ENCODE measurements around the gene FMNL2.
"Not testable (repeated sequence)": the region's sequence is repeated elsewhere in the genome, so short reads cannot be mapped to it uniquely, and the experiment has no call there.

The FMNL2 gene

DNA sequence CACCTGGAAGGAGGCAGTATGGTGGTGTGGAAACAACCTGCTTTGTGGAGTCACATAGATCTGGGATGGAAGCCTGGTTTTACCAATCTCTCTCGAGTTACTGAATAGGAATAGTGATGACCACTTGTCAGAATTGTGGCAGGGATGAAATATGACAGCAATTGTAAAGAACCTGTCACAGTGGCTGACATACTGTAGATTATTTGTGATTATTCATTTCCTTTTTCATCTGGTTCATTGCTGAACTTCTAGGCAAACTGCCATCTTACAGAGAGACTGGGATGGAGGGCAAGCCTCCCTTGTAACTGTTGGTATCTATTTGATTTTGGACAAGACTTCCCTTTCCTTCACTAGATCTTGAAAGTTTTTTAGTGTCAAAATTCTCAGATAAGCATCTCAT, 42.0 kb downstream of the FMNL2 start:
- no peak for DNase-seq

DNA sequence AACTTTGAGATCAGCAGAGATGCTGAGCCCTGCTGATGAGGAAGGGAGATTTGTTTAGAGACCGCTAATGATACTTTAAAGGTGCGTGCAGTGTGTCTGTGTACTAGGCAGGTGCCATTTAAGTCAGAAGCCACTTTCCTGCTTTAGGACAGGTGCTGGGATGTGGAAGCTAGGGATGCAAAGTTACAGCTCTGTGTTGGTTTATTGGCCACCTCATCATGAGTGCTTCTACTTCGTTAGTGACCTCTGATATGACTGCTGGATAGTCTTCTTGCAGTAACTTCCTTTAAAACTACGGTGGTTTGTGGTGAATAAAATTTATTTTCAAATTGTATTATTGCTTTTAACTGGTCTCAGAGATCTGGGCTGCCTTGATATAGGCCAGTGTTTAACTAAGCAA, 44.1 kb downstream of the FMNL2 start:
- DNase-seq = no peak

DNA sequence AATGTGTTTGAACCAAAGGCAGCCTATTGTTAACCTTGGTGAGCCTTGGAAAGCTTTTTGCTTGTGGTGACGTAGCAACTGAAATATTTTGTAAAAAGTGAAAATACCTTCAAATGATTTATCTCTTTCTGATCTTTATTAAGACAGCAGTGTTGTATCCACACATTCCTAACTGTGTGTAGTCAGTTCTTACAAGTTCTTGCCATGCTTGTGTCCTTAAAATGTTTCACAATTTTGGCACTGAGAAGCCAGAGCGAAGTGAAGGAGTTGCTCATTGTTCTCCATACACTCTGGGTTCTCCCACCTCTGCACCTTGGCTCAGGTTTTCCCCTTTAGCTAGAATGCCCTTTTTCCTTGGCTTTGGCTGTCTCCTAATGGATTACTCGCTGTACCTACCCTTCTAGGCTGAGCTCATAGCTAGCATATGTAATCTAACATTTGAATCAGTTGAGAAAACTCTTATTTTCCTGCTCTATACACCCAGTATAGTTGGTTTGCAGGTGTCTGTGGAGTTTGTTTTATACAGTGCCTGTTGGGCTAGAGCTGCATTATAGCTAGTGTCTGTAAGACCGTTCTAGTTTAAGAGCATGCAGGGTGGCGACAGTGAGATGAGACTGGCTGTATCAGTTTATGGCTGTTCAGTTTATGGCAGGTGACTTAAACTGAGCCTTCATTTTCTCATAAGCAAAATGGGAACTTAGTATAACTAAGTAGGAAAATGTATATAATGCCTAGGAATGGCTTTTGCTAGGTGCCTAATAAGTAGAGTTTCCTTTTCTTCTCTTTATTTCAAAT, 45.5 kb downstream of the FMNL2 start:
- DNase-seq = no peak

DNA sequence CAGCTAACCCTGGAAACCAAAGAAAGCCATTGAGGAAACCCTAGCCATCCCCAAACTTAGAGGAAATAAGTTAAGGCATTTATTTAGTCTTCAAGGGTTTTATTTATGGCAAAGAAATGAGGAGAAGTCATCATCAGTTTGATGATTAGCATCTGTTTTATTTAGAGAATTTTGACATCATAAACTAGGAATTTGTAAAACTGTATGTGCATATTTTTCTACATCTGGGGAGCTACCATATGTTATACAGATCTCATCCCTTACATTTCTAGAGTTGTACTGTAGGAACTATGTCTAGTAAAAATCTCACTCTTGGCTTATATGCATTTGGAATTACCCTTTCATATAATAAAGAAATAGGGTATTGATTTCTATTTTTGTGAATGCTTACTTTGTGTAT, 48.7 kb downstream of the FMNL2 start:
- DNase-seq = no peak

DNA sequence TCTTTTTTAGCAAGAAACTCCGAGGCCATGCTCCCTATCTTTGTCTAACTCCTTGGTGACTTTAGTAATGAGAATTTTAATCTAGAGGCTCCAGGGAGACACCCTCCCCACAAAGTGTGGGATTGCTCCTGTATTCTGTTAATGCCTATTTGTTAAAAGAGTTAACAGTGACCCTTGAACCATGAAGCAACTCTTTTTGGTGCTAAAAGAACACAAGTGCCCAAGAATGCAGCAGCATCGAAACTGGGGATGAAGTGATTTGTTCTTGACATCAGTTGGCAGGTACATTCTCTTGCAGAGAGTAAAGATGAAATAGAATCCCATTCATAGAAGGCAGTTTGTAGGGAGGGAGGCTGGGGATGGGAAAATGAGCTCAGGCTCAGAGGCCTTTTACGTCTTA, 50.0 kb downstream of the FMNL2 start:
- no peak for DNase-seq

DNA sequence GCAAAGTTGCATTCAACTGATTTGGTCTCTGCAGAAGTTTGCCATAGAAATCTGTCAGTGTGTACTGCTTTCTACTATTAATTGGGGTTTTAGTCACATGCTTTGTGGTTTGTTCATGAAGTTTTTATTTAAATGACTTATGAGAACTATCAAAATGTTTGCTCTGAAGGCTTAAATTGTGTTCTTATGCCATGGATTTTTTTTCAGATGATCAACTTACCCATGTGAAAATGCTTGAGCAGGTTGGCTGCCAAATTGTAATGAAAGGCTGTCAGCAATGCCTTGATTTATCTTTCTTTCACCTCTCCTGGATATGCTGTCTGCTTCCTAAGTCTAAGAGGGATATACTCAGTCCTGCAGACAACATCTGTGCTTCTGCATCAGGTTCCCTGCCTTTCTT, 50.7 kb downstream of the FMNL2 start:
- DNase-seq = no peak

DNA sequence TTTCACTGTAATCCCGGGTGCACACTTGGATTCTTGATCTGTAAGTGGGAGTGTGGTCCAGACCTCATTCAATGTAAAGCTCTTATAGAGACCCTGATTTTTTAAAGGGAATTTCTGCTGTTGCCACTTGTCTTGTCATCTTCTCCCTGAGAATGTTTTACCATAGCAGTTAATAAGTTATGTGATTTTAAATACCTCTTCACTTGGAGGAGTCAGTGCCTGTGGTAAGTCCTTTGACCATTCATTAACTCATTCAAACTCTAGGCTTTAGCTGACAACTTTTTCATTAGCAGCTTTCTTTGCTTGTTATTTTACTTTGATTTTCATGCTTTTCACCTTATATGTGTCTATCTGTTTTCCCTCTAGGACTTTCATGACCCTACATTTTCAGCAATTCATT, 51.3 kb downstream of the FMNL2 start:
- no peak for DNase-seq

DNA sequence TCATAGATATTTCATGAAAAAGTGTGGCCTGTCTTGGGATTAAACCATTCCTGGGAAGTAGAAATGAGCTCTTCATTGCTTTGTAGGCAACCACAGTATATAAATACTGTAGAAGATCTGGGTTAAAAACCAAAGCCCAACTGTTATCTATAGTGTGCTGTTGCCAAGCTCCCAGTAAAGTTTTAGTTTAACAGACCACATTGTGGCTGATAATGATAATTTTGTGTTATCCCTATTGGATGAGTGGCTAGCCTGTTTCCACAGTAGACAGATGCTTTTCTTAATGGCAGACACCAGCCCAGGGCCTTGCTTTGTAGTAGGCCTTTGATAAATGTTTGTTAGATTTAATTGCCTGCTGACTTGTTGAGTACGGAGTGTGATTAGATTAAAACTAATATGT, 52.1 kb downstream of the FMNL2 start:
- DNase-seq = no peak

DNA sequence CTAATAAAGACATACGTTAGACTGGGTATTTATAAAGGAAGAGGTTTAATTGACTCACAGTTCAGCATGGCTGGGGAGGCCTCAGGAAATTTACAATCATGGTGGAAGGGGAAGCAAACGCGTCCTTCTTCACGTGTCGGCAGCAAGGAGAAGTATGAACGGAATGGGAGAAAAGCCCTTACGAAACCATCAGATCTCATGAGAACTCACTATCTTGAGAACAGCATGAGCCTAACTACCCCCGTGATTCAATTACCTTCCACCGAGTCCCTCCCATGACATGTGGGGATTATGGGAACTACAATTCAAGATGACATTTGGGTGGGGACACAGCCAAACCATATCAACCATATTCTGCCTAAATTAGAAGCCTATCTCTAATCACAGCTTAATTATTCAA, 53.3 kb downstream of the FMNL2 start:
- not testable (repeated sequence) for DNase-seq

DNA sequence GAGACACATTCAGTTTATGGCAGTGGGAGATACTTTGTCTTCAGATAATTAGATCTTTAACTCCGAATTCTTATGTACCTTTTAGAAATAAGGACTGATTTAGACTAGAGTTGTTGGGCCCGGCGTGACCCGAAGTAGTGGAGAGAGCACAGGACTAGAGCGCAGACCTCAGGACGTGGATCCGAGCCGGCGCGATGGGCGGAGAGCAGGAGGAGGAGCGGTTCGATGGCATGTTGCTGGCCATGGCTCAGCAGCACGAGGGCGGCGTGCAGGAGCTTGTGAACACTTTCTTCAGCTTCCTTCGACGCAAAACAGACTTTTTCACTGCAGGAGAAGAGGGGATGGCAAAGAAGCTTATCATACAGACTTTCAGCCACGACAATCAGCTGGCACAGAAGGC, 54.5 kb downstream of the FMNL2 start:
- DNase-seq = no peak

DNA sequence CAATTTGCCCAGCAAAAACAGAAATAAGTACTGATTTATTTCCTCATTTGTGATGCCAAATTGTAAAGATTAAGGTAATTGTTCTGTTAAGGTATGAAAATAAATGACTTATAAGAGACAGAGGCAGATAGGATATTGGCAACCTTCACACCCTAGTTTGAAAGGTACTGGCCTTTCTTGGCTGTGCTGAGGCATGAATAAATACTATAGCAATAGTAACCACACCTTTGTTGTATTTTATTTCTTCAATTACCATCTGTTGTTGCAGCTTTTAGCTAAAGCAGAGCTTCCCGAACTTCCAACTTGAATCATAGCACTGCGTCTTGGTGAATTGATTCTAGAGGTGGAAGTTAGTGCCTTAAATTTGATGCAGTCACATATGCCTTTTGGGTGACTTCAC, 55.9 kb downstream of the FMNL2 start:
- no peak for DNase-seq

DNA sequence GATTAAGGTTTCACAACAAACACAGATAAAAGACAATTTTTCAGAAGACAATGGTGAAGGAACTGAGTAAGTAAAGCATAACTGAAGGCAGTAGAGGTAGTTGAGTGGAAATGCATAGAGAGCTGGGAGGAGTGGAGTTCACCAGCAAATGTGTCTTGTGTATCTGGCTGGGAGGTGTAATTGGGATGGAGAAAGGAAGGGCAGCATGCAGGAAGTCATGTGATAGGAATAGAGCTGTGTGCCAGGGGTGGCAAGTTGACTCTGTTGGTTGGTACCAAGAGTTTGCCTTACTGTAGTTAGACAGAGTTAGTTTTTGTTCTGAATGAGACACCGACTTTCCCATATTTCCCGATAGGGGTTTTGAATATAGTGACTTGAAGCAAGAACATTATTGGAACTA, 56.3 kb downstream of the FMNL2 start:
- no peak for DNase-seq

DNA sequence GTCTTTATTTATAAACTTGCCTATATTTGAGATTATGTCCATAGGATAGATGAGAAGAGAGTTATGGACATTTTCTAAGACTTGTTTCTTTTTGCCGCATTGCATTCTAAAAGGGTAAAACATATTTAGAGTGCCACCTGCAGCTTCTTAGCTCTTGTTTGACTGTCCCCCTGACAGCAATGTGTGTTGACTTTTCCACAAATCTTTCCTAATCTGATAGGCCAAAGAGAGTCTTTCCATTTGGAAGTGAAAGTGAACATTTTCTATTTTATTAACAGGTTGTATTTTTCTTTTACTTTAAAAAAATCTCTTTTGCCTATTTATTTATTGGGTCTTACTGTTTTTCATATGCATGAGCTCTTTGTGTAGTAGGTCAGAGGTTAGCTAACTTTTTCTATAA, 58.4 kb downstream of the FMNL2 start:
- DNase-seq = no peak

DNA sequence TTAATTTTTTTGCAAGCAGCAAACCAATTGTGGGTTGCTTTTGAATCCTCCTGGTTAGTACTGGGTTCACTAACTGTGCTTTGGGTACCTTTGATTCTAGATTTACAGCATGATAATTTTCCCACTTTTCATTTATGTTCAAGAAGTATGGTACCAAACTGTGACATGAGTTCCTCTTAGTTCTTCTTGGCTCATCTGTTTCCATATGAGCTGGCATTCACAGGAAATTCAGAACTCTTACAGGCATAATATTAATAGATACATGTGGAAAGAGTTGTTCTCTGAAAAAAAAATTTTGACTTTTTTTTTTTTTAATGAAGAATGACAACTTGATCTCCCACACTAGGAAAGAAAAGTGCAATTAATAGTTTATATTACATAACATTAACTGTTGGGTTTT, 59.4 kb downstream of the FMNL2 start:
- no peak for DNase-seq

DNA sequence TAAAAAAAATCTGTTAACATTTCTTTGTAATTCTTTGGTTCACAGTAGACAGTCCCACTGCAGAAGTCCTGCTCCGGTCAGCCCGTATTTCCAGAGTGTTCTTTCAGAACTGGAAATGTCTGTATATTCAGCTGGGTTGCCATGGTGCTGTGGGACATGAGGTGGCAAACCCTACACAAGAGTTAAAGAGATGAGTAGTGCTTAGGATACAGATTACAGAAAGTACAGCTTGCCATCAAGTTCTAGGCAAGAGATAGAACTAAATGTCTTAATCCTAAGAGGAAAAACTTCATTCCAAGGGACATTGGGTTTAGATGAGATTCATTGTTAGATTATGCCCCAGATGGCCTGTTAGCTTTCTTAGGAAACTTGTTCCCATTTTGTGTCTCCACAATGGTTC, 60.1 kb downstream of the FMNL2 start:
- DNase-seq = no peak

DNA sequence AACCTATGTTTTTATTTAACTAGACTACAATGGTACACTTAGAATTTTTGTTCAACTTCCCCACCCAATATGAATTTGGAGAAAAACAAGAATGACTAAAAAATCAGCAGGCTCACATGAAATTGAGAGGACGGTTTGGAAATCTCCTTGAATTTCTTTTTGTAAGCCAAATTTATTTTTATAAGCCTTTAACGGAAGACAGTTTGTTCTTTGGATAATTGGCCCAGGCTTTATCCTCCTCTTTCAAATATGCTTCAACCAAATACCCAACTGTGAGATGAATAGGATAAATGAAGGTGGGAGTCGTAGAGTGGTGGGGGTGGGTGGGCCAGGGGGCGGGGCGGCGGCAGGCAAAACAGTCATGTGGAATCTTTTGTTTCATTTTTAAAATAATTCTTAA, 60.6 kb downstream of the FMNL2 start:
- DNase-seq = no peak

DNA sequence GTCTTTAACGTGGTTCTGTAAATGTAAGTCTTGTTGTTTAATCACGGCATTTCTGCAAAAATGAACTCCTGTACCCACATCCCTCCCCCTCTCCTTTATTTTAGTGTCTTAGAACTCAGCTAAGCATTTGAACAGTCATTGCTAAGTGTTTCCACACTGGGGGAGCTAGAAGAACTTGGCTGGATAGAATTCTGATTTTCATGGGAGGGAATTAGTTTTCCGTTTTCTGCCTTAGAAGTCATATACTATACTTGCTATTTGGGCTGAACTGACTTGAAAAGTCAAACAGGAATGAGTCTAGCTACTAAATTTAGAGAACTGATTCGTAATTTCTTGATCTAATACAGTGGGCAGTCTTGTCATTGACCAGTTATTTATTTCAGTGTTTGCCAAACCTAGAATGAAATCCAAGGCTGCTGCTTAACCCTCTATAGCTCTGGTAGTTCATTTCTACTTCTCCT, 61.1 kb downstream of the FMNL2 start:
- no peak for DNase-seq

DNA sequence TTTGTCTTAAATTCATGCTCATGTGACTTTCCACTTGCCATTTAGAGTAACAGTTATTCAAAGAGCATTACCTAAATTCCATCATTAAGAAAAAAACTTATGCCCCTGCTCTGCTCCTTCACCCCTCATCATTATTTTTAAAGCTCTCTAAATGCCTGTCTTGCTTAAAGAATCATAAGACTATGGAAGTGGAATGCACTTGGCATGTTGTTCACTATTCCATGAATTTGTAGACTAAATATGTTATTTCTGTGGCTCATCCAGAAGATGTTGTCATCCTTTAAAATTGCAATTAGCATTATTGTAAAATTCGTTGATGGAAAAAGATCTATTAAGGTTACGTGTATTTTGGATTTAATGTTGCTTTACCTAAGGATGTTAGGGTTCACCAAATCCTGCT, 61.8 kb downstream of the FMNL2 start:
- DNase-seq = no peak

DNA sequence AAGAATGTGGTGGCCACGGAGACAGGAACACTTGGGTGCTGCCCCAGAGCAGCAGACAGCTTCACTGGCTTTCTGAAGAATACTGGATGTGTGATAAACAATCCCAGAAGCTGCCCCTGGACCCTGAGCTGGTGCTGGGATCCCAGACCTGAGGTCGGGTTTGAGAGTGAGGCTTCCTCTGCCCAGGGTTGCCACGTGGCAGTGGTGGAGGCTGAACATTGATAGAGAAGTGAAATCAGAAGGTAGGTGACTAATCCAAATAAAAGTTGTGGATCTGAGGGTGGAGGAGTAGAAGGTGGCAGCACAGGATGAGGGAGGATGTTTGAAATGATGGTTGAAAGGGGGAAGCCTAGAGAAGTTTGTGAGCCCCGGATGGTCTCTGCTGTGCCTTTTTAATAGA, 64.0 kb downstream of the FMNL2 start:
- no peak for DNase-seq

DNA sequence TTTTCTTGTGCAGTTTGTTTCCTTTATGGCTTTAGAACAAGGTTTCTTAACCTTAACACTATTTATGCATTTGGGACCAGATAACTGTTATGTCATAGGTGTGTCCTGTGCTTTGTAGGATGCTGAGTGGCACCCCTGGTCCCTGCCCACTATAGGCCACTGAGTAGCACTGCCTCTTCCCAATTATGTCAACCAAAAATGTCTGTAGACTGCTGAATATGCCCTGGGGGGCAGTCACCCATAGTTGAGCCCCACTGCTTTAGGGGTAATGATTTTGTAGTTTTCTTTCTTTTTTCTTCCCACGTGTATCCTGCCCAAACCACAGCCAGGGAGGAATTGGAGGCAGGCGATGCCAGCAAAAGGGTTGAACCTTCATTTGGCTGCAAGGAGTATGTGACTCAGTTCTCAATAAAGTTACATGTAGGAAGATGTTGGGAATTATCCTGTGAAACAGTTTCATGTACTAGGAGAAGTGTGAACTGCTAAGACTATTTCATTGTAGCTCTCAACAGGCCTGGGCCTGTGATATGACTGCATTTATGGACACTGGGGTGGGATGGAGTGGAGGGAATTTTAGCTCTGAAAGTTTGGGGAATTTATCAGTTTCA, 65.7 kb downstream of the FMNL2 start:
- DNase-seq = no peak

DNA sequence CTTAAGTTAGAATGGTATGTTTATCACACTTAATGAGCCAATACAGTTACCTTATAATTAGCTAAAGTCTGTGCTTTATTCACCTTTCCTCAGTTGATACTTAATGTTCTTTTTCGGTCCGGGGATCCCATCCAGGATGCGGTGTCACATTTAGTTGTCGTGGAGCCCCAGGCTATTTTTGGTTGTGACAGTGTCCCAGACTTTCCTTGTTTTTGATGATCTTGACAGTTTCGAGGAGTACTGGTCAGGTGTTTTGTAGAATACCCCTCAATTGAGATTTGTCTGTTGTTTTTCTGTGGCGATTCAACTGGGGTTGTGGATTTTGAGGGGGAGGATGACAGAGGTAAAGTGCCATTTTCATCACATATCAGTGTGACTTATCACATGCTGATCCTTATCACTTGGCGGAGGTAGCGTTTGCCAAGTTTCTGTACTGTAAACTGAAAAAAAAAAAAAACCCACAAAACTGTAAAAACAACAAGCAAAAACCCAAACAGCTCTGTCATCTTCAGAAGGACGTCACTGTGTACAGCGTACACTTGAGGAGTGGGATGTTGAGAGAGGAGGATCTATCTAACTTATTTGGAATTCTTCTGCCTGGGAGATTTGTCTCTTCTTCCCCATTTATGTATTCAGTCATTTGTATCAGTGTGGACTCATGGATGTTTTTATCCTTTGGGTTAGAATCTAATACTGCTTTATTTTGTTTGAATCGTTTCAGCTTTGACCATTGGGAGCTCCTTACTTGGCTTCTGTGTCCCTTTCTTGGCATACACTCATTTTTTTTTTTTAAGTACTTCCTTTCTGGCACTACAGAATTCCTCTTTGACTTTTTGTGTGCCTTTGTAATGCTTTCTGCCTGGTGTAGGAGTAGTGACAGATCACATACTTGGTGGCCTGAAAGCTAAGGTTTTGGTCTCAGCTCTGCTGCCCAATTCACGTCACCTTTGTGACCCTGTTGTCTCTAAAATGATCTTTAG, 68.1 kb downstream of the FMNL2 start:
- DNase-seq = no peak

DNA sequence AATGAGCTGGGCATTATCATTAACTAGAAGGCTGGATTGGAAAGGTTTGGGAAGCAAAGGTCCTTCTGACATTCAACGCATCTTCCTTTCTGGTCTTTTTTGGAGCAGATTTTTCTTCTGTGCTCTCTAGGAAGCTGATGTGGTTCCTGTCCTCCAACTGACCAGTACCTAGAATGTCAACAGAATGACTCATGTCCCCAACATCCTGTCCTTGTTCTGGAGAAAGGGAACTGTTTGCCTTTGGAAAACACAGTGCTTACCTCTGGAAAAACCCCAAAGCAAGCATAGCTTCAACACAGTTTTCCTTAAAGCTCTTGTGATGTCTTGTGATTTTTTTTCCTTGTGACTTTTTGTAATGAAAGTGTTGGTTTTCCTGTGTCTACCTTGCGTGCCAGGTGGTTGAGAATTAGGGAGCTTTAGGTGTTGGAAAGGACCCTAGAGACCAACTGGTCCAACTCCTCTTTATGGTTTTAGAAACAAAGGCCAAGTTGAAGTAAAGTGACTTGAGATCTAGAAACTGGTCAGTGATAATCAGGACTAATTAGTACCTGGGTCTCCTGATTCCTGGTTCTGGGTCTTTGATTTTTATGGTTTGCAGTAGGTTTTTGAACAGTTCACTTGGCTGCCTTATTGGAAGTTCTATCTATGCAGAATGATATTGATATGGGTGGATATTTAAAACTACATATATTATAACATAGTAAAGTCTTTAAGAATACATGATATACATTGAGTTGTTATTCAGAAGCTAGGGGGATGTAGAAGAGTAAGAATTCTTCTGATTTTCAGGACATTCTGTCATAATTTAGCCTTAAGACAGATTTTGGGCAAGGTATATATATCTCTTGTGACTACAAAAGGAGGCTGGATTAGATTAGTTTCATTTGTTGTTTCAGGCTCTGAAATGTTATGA, 70.5 kb downstream of the FMNL2 start:
- DNase-seq = no peak

All from CD4-positive, alpha-beta T cell treated with Interleukin-1 beta for 1 hour (primary cell).